Measurements from ENCODE around the gene TMEM53.
"Not testable (repeated sequence)": the region's sequence is repeated elsewhere in the genome, so short reads cannot be mapped to it uniquely, and the experiment has no call there.

The TMEM53 gene

GRCh38 chr1:44674113-44675000, at the start of gene TMEM53, which contains the start of gene ARMH1:
TSS of gene TMEM53 (minus strand) at chr1:44674481. CDS start at chr1:44674391, 90 bp downstream.
TSS of gene ARMH1 (plus strand) at chr1:44674714. CDS start at chr1:44689698, 14,984 bp downstream.
- DNase-seq (ENCODE audit: low read depth in 2 of 2): peak; percentile 95 to 97

GRCh38 chr1:44723496-44724295, 49.4 kb upstream of the TMEM53 start:
- no peak for DNase-seq (ENCODE audit: low read depth in 2 of 2)

GRCh38 chr1:44723064-44723463, 48.8 kb upstream of the TMEM53 start:
- DNase-seq (ENCODE audit: low read depth in 2 of 2): no peak

GRCh38 chr1:44721485-44722361, 47.4 kb upstream of the TMEM53 start:
- DNase-seq (ENCODE audit: low read depth in 2 of 2): peak; percentile 73 to 78

GRCh38 chr1:44720281-44720680, 46.0 kb upstream of the TMEM53 start:
- DNase-seq (ENCODE audit: low read depth in 2 of 2): no peak

GRCh38 chr1:44719318-44719717, 45.0 kb upstream of the TMEM53 start:
- DNase-seq (ENCODE audit: low read depth in 2 of 2): no peak

GRCh38 chr1:44718091-44718490, 43.8 kb upstream of the TMEM53 start:
- no peak for DNase-seq (ENCODE audit: low read depth in 2 of 2)

GRCh38 chr1:44717653-44718052, 43.4 kb upstream of the TMEM53 start:
- no peak for DNase-seq (ENCODE audit: low read depth in 2 of 2)

GRCh38 chr1:44717156-44717555, 42.9 kb upstream of the TMEM53 start:
- no peak for DNase-seq (ENCODE audit: low read depth in 2 of 2)

GRCh38 chr1:44714944-44715571, 40.8 kb upstream of the TMEM53 start:
- DNase-seq (ENCODE audit: low read depth in 2 of 2): no peak

- no peak for DNase-seq (ENCODE audit: low read depth in 2 of 2)
Observed at GRCh38 chr1:44714532-44714931, 40.3 kb upstream of the TMEM53 start.

- DNase-seq (ENCODE audit: low read depth in 2 of 2): no peak
Observed at GRCh38 chr1:44713321-44713781, 39.1 kb upstream of the TMEM53 start.

- DNase-seq (ENCODE audit: low read depth in 2 of 2): no peak
Observed at GRCh38 chr1:44707959-44708831, 33.9 kb upstream of the TMEM53 start.

GRCh38 chr1:44707112-44707881, 33.0 kb upstream of the TMEM53 start:
- DNase-seq (ENCODE audit: low read depth in 2 of 2): no peak

- no peak for DNase-seq (ENCODE audit: low read depth in 2 of 2)
Observed at GRCh38 chr1:44705938-44706337, 31.7 kb upstream of the TMEM53 start.

- no peak for DNase-seq (ENCODE audit: low read depth in 2 of 2)
Observed at GRCh38 chr1:44705470-44705869, 31.2 kb upstream of the TMEM53 start.

GRCh38 chr1:44701141-44701573, 26.9 kb upstream of the TMEM53 start:
- no peak for DNase-seq (ENCODE audit: low read depth in 2 of 2)

GRCh38 chr1:44700573-44700972, 26.3 kb upstream of the TMEM53 start:
- DNase-seq (ENCODE audit: low read depth in 2 of 2): no peak

- not testable (repeated sequence) for DNase-seq (ENCODE audit: low read depth in 2 of 2)
Observed at GRCh38 chr1:44699375-44699774, 25.1 kb upstream of the TMEM53 start.

Data from stimulated activated CD8-positive, alpha-beta memory T cell treated with anti-CD3 and anti-CD28 coated beads, Interleukin-15, amount 100 ng/mL, for 48 hours (primary cell).